A549 (cell line): Measurements from ENCODE around the gene TBC1D4. TPM values are rescaled to one million over a fixed set of nuclear protein-coding genes. Genes with fewer than 3 reads are reported as not detected.

Experiments
- ATAC-seq, 2 experiments: fragments of 200-7000 bp in 1 of 2; fragments of >200 bp in 1 of 2; cut with Nextera tagmentation in 1 of 2; cut with Tn5 transposase in 1 of 2; 3 replicates each; pipeline versions ENCODE4 v1.8.0 to v1.9.1; 2018 to 2020; ENCODE audit warnings: mild to moderate bottlenecking in 1 of 2, moderate library complexity in 1 of 2
- CTCF ChIA-PET: fragments of 300-600 bp; sonication (Branson Sonifier 250); formaldehyde crosslinking; extraction: SDS; loops from one replicate; lab custom pipeline; 2021; ENCODE audit warnings: antibody characterized with exemption, inconsistent platforms; lab: Yijun Ruan, JAX
- POLR2A ChIA-PET: fragments of 350-600 bp; formaldehyde crosslinking; extraction: SDS; loops from one replicate; lab custom pipeline; 2021; ENCODE audit warnings: antibody characterized with exemption, inconsistent platforms; lab: Yijun Ruan, JAX
- DNase-seq, 2 experiments: peaks; one replicate each; pipeline versions ENCODE4 v3.0.0 to v3.0.0-alpha.2; 2011 to 2016; ENCODE audit warnings: low read depth in 1 of 2, low spot score in 1 of 2
- FAIRE-seq: peaks from 2 replicates; lab custom pipeline; 2011; peaks lifted over from hg19 to GRCh38; lab: Jason Lieb, UNC
- H3K27ac ChIP-seq, 2 experiments: fragments of >200 bp; sonication (Bioruptor Twin); formaldehyde crosslinking; 3 replicates each; pipeline ENCODE4 v1.5.1; 2016 to 2017
- H3K4me1 ChIP-seq: fragments of >200 bp; sonication (Bioruptor Twin); formaldehyde crosslinking; 3 replicates; pipeline ENCODE4 v1.6.1; 2016
- H3K4me2 ChIP-seq: fragments of >200 bp; sonication (Bioruptor Twin); formaldehyde crosslinking; 3 replicates; pipeline ENCODE4 v1.6.1; 2016
- H3K4me3 ChIP-seq: fragments of >200 bp; sonication (Bioruptor Twin); formaldehyde crosslinking; 3 replicates; pipeline ENCODE4 v1.5.1; 2016
- H3K9me3 ChIP-seq: fragments of >200 bp; sonication (Bioruptor Twin); formaldehyde crosslinking; 3 replicates; pipeline ENCODE4 v1.6.1; 2016
- BHLHE40 ChIP-seq: IDR thresholded peaks from 2 replicates; pipeline ENCODE4 v1.6.1; 2012; ENCODE audit warnings: low read depth, low read length, inconsistent platforms
- CBX8 ChIP-seq: fragments of 200-600 bp; sonication (generic); IDR thresholded peaks from 2 replicates; pipeline ENCODE4 v1.6.1; 2016
- CHD2 ChIP-seq: fragments of 150-350 bp; IDR thresholded peaks from 2 replicates; pipeline ENCODE4 v1.6.1; 2014; ENCODE audit warnings: low read length; ENCODE audit not compliant: partially characterized antibody
- CHD4 ChIP-seq: fragments of 200-600 bp; sonication (generic); IDR thresholded peaks from 2 replicates; pipeline ENCODE4 v1.6.1; 2016; ENCODE audit warnings: antibody characterized with exemption, mild to moderate bottlenecking, borderline replicate concordance
- CTCF ChIP-seq: fragments of >200 bp; sonication (Bioruptor Twin); formaldehyde crosslinking; IDR thresholded peaks from 3 replicates; pipeline ENCODE4 v1.5.1; 2016
- E2F6 ChIP-seq: IDR thresholded peaks from 2 replicates; pipeline ENCODE4 v1.6.1; 2012; ENCODE audit warnings: low read depth, borderline replicate concordance
- EHMT2 ChIP-seq: fragments of 200-600 bp; sonication (generic); IDR thresholded peaks from 2 replicates; pipeline ENCODE4 v1.6.1; 2016; ENCODE audit warnings: antibody characterized with exemption, low read depth, mild to moderate bottlenecking, moderate library complexity
- ELK1 ChIP-seq: fragments of 150-350 bp; IDR thresholded peaks from 2 replicates; pipeline ENCODE4 v1.6.1; 2014; ENCODE audit warnings: low read depth, mild to moderate bottlenecking, low read length
- FOXS1 ChIP-seq: fragments of 250-450 bp; sonication (Bioruptor Pico); IDR thresholded peaks from 2 replicates; pipeline ENCODE4 v1.5.0; 2020; ENCODE audit warnings: mild to moderate bottlenecking, moderate library complexity
- GATA3 ChIP-seq: IDR thresholded peaks from 2 replicates; pipeline ENCODE4 v1.6.1; 2012; ENCODE audit warnings: borderline replicate concordance
- HDAC2 ChIP-seq: fragments of 200-600 bp; sonication (generic); IDR thresholded peaks from 2 replicates; pipeline ENCODE4 v1.6.1; 2016
- HEYL ChIP-seq: fragments of 250-450 bp; sonication (Bioruptor Pico); IDR thresholded peaks from 2 replicates; pipeline ENCODE4 v1.8.0; 2021; ENCODE audit warnings: mild to moderate bottlenecking, moderate library complexity
- HMGXB4 ChIP-seq: fragments of 250-450 bp; sonication (Bioruptor Pico); IDR thresholded peaks from 2 replicates; pipeline ENCODE4 v1.5.0; 2021; ENCODE audit warnings: mild to moderate bottlenecking, moderate library complexity, borderline replicate concordance
- JUN ChIP-seq, 2 experiments: fragments of >200 bp; sonication (Bioruptor Twin); formaldehyde crosslinking; IDR thresholded peaks; 2 replicates in 1 of 2; 3 replicates in 1 of 2; pipeline ENCODE4 v1.6.1; 2016 to 2017
- KDM5A ChIP-seq: fragments of 200-600 bp; sonication (generic); IDR thresholded peaks from 2 replicates; pipeline ENCODE4 v1.6.1; 2016; ENCODE audit warnings: antibody characterized with exemption, mild to moderate bottlenecking
- MAFK ChIP-seq: fragments of 450-650 bp; IDR thresholded peaks from 2 replicates; pipeline ENCODE4 v1.6.1; 2014; ENCODE audit not compliant: partially characterized antibody
- MAX ChIP-seq: IDR thresholded peaks from 2 replicates; pipeline ENCODE4 v1.6.1; 2012
- MAZ ChIP-seq: fragments of 150-350 bp; IDR thresholded peaks from 2 replicates; pipeline ENCODE4 v1.6.1; 2014; ENCODE audit warnings: antibody characterized with exemption, low read depth, low read length, borderline replicate concordance
- MYC ChIP-seq: IDR thresholded peaks from 2 replicates; pipeline ENCODE4 v1.6.1; 2012; ENCODE audit warnings: mild to moderate bottlenecking, inconsistent platforms, low read length, improper control_type of control experiment, borderline replicate concordance
- NPAS2 ChIP-seq: fragments of 250-450 bp; sonication (Bioruptor Pico); IDR thresholded peaks from 2 replicates; pipeline ENCODE4 v1.8.0; 2022; ENCODE audit warnings: mild to moderate bottlenecking, moderate library complexity, borderline replicate concordance
- NR3C1 ChIP-seq: fragments of >200 bp; sonication (Bioruptor Twin); formaldehyde crosslinking; IDR thresholded peaks from 3 replicates; pipeline ENCODE4 v1.6.1; 2017
- PBX3 ChIP-seq: IDR thresholded peaks from 2 replicates; pipeline ENCODE4 v1.6.1; 2012
- PHF8 ChIP-seq: fragments of 200-600 bp; sonication (generic); IDR thresholded peaks from 2 replicates; pipeline ENCODE4 v1.6.1; 2016; ENCODE audit warnings: low read depth, mild to moderate bottlenecking, antibody characterized with exemption, moderate library complexity, borderline replicate concordance
- POLR2A ChIP-seq: IDR thresholded peaks from 2 replicates; pipeline ENCODE4 v1.6.1; 2012; ENCODE audit warnings: mild to moderate bottlenecking, low read length
- RAD21 ChIP-seq, 2 experiments: fragments of >200 bp in 1 of 2; sonication (Bioruptor Twin) in 1 of 2; formaldehyde crosslinking in 1 of 2; IDR thresholded peaks in 1 of 2; conservative IDR thresholded peaks in 1 of 2; 2 replicates in 1 of 2; 3 replicates in 1 of 2; pipeline ENCODE4 v1.6.1; 2012 to 2018; ENCODE audit warnings: inconsistent platforms in 1 of 2
- RFX5 ChIP-seq: fragments of 450-650 bp; IDR thresholded peaks from 2 replicates; pipeline ENCODE4 v1.7.1; 2014; ENCODE audit warnings: antibody characterized with exemption, mild to moderate bottlenecking, moderate library complexity
- SMC3 ChIP-seq: fragments of >200 bp; sonication (Bioruptor Twin); formaldehyde crosslinking; IDR thresholded peaks from 3 replicates; pipeline ENCODE4 v1.6.1; 2018; ENCODE audit warnings: inconsistent platforms
- SREBF2 ChIP-seq: fragments of 450-650 bp; IDR thresholded peaks from 2 replicates; pipeline ENCODE4 v1.6.1; 2014; ENCODE audit warnings: mild to moderate bottlenecking, moderate library complexity
- TFCP2L1 ChIP-seq: fragments of 250-450 bp; sonication (Bioruptor Pico); IDR thresholded peaks from 2 replicates; pipeline ENCODE4 v1.5.0; 2021; ENCODE audit warnings: mild to moderate bottlenecking
- ZFP36 ChIP-seq: fragments of 450-650 bp; IDR thresholded peaks from 2 replicates; pipeline ENCODE4 v1.6.1; 2014; ENCODE audit warnings: borderline replicate concordance; ENCODE audit not compliant: partially characterized antibody
- ZSCAN20 ChIP-seq: fragments of 250-450 bp; sonication (Bioruptor Pico); IDR thresholded peaks from 2 replicates; pipeline ENCODE4 v1.8.0; 2022; ENCODE audit warnings: mild to moderate bottlenecking, moderate library complexity
- whole genome bisulfite sequencing: methylation state at CpG from one replicate; pipeline ENCODE4 v1.1.6; 2017; ENCODE audit errors: missing lambda C conversion rate; 5-methylcytosine and 5-hydroxymethylcytosine counted together
- polyA minus RNA-seq: library from RNA; depleted of rRNA, polyadenylated mRNA; stranded (reverse); fragments of >200 nt; gene quantifications from 2 replicates; pipeline ENCODE4 v1.2.3, GENCODE V29; 2011; rRNA and poly(A)+ RNA removed
- polyA plus RNA-seq, 4 experiments: library from polyadenylated mRNA; depleted of rRNA in 3 of 4; stranded (reverse); fragments of >200 nt; fragmentation: RNase III in 1 of 4; extraction: RNeasy Plus Mini Kit Qiagen cat#74134 plus additional on column Dnase treatment in 1 of 4; gene quantifications; 2 replicates in 3 of 4; 3 replicates in 1 of 4; pipeline ENCODE4 v1.2.3, GENCODE V29; 2011 to 2017

The TBC1D4 gene
- polyA plus RNA-seq (2011; rRNA removed): 12.5 and 17.6 TPM in 2 replicates
- 7.5 and 8.1 TPM in 2 replicates for polyA plus RNA-seq (2012; cell fraction: cytosol; rRNA removed)
- polyA plus RNA-seq (2012; cell fraction: nucleus; rRNA removed): 4.2 and 5.7 TPM in 2 replicates
- 9.5 to 11.7 TPM (median 10.6 TPM) in 3 replicates for polyA plus RNA-seq (2017; fragmentation: RNase III; extraction: RNeasy Plus Mini Kit Qiagen cat#74134 plus additional on column Dnase treatment)
- 28.7 and 39.4 TPM in 2 replicates for polyA minus RNA-seq

- peak within 1 kb of the TSS; percentile 84 for H3K4me2 ChIP-seq
- peak within 1 kb of the TSS; percentile 92 for H3K4me3 ChIP-seq
- no peaks in the 10 kb centered on the region for H3K9me3 ChIP-seq
- peak within 1 kb of the TSS; percentile 74 to 92 for H3K27ac ChIP-seq
- POLR2A ChIA-PET: interaction anchor here (0.7 to 1.1 kb wide), 5 partner anchors 55 to 67 kb away, joined by 3 to 4 read pairs (median 4); partner anchors contain the start of genes COMMD6 and UCHL3
- peak; percentile 78 for TF ChIP-seq CTCF
- TF ChIP-seq MAFK: no peak
- TF ChIP-seq GATA3: no peak
- TF ChIP-seq PHF8: no peak
- TF ChIP-seq EHMT2: no peak
- no peak for TF ChIP-seq ZSCAN20 (CRISPR knock-in tag)
- no peak for TF ChIP-seq FOXS1 (CRISPR knock-in tag)
- no peak for TF ChIP-seq CBX8
- TF ChIP-seq BHLHE40: no peak
- TF ChIP-seq NR3C1: no peak
- no peak for TF ChIP-seq JUN (IDR thresholded peaks at IDR 0.05)
- TF ChIP-seq MAX: peak; percentile 62; the same call in 1 of the 2 replicates
- TF ChIP-seq CHD4: no peak
- no peak for TF ChIP-seq KDM5A
- TF ChIP-seq HEYL (CRISPR knock-in tag): no peak
- peak; percentile 56 to 75 for TF ChIP-seq RAD21 (conservative IDR thresholded peaks at IDR 0.05 in 1 of 2, IDR thresholded peaks at IDR 0.05 in 1 of 2)
- TF ChIP-seq NPAS2 (CRISPR knock-in tag): no peak
- TF ChIP-seq HDAC2: no peak
- TF ChIP-seq ZFP36: no peak
- TF ChIP-seq POLR2A: peak; percentile 27; the same call in 1 of the 2 replicates
- TF ChIP-seq RFX5: no peak
- TF ChIP-seq MAZ: no peak
- peak; percentile 62; the same call in 2 of the 3 replicates for TF ChIP-seq SMC3
- TF ChIP-seq SREBF2: no peak
- TF ChIP-seq HMGXB4: no peak; the same call in 1 of the 2 replicates
- TF ChIP-seq, all 56 proteins: peak for 5
- CTCF ChIA-PET: interaction anchor here (0.6 to 6.7 kb wide), 32 partner anchors 10 to 1648 kb away, joined by 3 to 47 read pairs (median 3); partner anchors contain the start of genes COMMD6 and UCHL3
- DNase-seq (peak; percentile 50 to 90), FAIRE-seq (no peak), ATAC-seq (peak; percentile 86 to 88)
- 1% methylated on average over 37 of the region's 58 CpGs for WGBS
- H3K4me1 ChIP-seq: peaks cover 41% of the 10 kb centered on the region
Measured at GRCh38 chr13:75482070-75482819, at the start of gene TBC1D4. Gene TBC1D4, minus strand, starts transcription at chr13:75482169. Its CDS starts 402 bp downstream, at chr13:75481767.

- CTCF ChIA-PET: no interaction called here
- POLR2A ChIA-PET: no interaction called here
- no peak for TF ChIP-seq ELK1
- TF ChIP-seq PBX3: no peak
- no peak for TF ChIP-seq BHLHE40
- TF ChIP-seq TFCP2L1 (CRISPR knock-in tag): no peak
- no peak for TF ChIP-seq CHD2
- no peak for TF ChIP-seq MYC
- no peak for TF ChIP-seq SREBF2
- TF ChIP-seq E2F6: no peak
- TF ChIP-seq ZSCAN20 (CRISPR knock-in tag): no peak
- no peak for TF ChIP-seq MAFK
Measured at GRCh38 chr13:75530549-75530961, 48.6 kb upstream of the TBC1D4 start.

More at GRCh38 chr13:75530549-75530961, 48.6 kb upstream of the TBC1D4 start:
- Histone ChIP-seq H3K4me3 (no peak overlapping the region), H3K4me1 (peaks cover 10% of the 10 kb centered on the region; the same call in 1 of the 3 replicates), H3K27ac (no peak overlapping the region), H3K4me2 (no peak overlapping the region), H3K9me3 (no peaks in the 10 kb centered on the region)
- FAIRE-seq: no peak
- ATAC-seq: no peak
- DNase-seq: no peak
